Jurkat, Clone E6-1 (cell line): ENCODE data around the gene ADARB2.
"Not testable (repeated sequence)": the region's sequence is repeated elsewhere in the genome, so short reads cannot be mapped to it uniquely, and the experiment has no call there.

Experiments
- DNase-seq: peaks from one replicate; pipeline ENCODE4 v3.0.0-alpha.2; 2011; ENCODE audit warnings: low read depth, low spot score
- H3K4me3 ChIP-seq: 2 replicates; pipeline ENCODE4 v1.5.1; 2011; ENCODE audit warnings: mild to moderate bottlenecking, low read length, control low read depth, moderate library complexity

Gene ADARB2

GRCh38 chr10:1403508-1404322 is 333.6 kb downstream of the ADARB2 start:
- no peak overlapping the region for H3K4me3 ChIP-seq
- DNase-seq, result no peak

GRCh38 chr10:1402816-1403507 is 334.4 kb downstream of the ADARB2 start:
- DNase-seq, result no peak
- no peak overlapping the region for H3K4me3 ChIP-seq

- no peak for DNase-seq
- no peak overlapping the region for H3K4me3 ChIP-seq
Measured at GRCh38 chr10:1402016-1402770, 335.1 kb downstream of the ADARB2 start.

- no peak overlapping the region for H3K4me3 ChIP-seq
- DNase-seq, result no peak
Measured at GRCh38 chr10:1401071-1401965, 336.0 kb downstream of the ADARB2 start.

GRCh38 chr10:1400101-1401070 is 336.9 kb downstream of the ADARB2 start:
- H3K4me3 ChIP-seq, result no peak overlapping the region
- DNase-seq, result no peak

GRCh38 chr10:1399431-1400100 is 337.8 kb downstream of the ADARB2 start:
- no peak overlapping the region for H3K4me3 ChIP-seq
- DNase-seq, result no peak

GRCh38 chr10:1398626-1399410 is 338.5 kb downstream of the ADARB2 start:
- DNase-seq, result no peak
- H3K4me3 ChIP-seq, result no peak overlapping the region

- not testable (repeated sequence) for H3K4me3 ChIP-seq, DNase-seq
Measured at GRCh38 chr10:1398116-1398515, 339.2 kb downstream of the ADARB2 start.

- no peak overlapping the region for H3K4me3 ChIP-seq
- no peak for DNase-seq
Measured at GRCh38 chr10:1396297-1396635, 341.1 kb downstream of the ADARB2 start.

GRCh38 chr10:1395481-1396296 is 341.6 kb downstream of the ADARB2 start:
- H3K4me3 ChIP-seq, result no peak overlapping the region
- DNase-seq, result no peak

GRCh38 chr10:1395025-1395480 is 342.3 kb downstream of the ADARB2 start:
- no peak for DNase-seq
- H3K4me3 ChIP-seq, result no peak overlapping the region

GRCh38 chr10:1394155-1394912 is 343.0 kb downstream of the ADARB2 start:
- H3K4me3 ChIP-seq, result no peak overlapping the region
- DNase-seq, result no peak

GRCh38 chr10:1393481-1393880 is 343.8 kb downstream of the ADARB2 start:
- no peak for DNase-seq

GRCh38 chr10:1392127-1392526 is 345.2 kb downstream of the ADARB2 start:
- DNase-seq, result no peak
- no peak overlapping the region for H3K4me3 ChIP-seq

More at GRCh38 chr10:1393481-1393880, 343.8 kb downstream of the ADARB2 start:
- H3K4me3 ChIP-seq, result no peak overlapping the region

GRCh38 chr10:1390200-1390599 is 347.1 kb downstream of the ADARB2 start:
- no peak for DNase-seq
- H3K4me3 ChIP-seq, result no peak overlapping the region
